Lung (tissue), 12 donors: ENCODE results near the gene CDKAL1. TPM values are rescaled to one million over a fixed set of nuclear protein-coding genes. Genes with fewer than 3 reads are reported as not detected.

Source experiments
- ATAC-seq: fragments of 200-7000 bp; cut with Tn5 transposase; one replicate; pipeline ENCODE4 v1.9.1; 2020; ENCODE audit warnings: moderate number of reproducible peaks; ENCODE audit not compliant: insufficient read depth, low FRiP score
- DNase-seq, 3 donors: peaks; one replicate each; pipeline ENCODE4 v3.0.0-alpha.2; 2013 to 2017
- H3K27ac ChIP-seq, 2 donors: one replicate each; pipeline ENCODE4 v1.5.1; 2013; ENCODE audit warnings: mild to moderate bottlenecking in 2 of 2, moderate library complexity in 2 of 2, control low read depth in 1 of 2, inconsistent platforms in 1 of 2, low read depth in 1 of 2, low read length in 1 of 2
- H3K27me3 ChIP-seq, 3 donors: one replicate each; pipeline ENCODE4 v1.5.1; 2013; ENCODE audit warnings: low read length in 2 of 3; ENCODE audit not compliant: control insufficient read depth in 3 of 3, insufficient read depth in 3 of 3
- H3K36me3 ChIP-seq, 4 donors: one replicate each; pipeline ENCODE4 v1.5.1; 2013; ENCODE audit warnings: low read length in 4 of 4, mild to moderate bottlenecking in 1 of 4, moderate library complexity in 1 of 4; ENCODE audit not compliant: control insufficient read depth in 4 of 4, insufficient read depth in 4 of 4
- H3K4me1 ChIP-seq, 5 donors: one replicate each; pipeline ENCODE4 v1.5.1; 2013; ENCODE audit warnings: low read length in 5 of 5, mild to moderate bottlenecking in 2 of 5, moderate library complexity in 1 of 5; ENCODE audit not compliant: control insufficient read depth in 5 of 5, insufficient read depth in 5 of 5
- H3K4me3 ChIP-seq: one replicate; pipeline ENCODE4 v1.5.1; 2013; ENCODE audit warnings: mild to moderate bottlenecking, control low read depth, moderate library complexity
- H3K9ac ChIP-seq, 2 donors: one replicate each; pipeline ENCODE4 v1.5.1; 2013; ENCODE audit warnings: low read length in 2 of 2, control low read depth in 1 of 2; ENCODE audit not compliant: insufficient read depth in 1 of 2
- H3K9me3 ChIP-seq, 4 donors: one replicate each; pipeline ENCODE4 v1.5.1; 2013; ENCODE audit warnings: low read length in 3 of 4, mild to moderate bottlenecking in 1 of 4, moderate library complexity in 1 of 4; ENCODE audit not compliant: control insufficient read depth in 4 of 4, insufficient read depth in 3 of 4
- CTCF ChIP-seq: IDR thresholded peaks from 2 replicates; pipeline ENCODE4 v1.5.1; 2012; ENCODE audit warnings: mild to moderate bottlenecking; ENCODE audit errors: control extremely low read depth, extremely low read depth
- WGBS, 2 donors: extraction: QIAGEN DNeasy Blood & Tissue Kit; methylation state at CpG; one replicate each; pipeline ENCODE4 v1.1.7; 2013; 5-methylcytosine and 5-hydroxymethylcytosine counted together
- polyA plus RNA-seq, 2 donors: library from polyadenylated mRNA; stranded (reverse); fragments of 200-250 nt; gene quantifications; one replicate each; pipeline ENCODE4 v1.2.1, GENCODE V29; 2013
- total RNA-seq, 2 donors: library from RNA; depleted of rRNA in 1 of 2; stranded (reverse); fragments of >200 nt in 1 of 2; gene quantifications; one replicate each; pipeline ENCODE4 v1.2.1, GENCODE V29; 2014 to 2021
- donor health status: control.
- donor health status: control.
- donor health status: Bipolar disorder and iron deficiency.
- donor health status: healthy.
- donor health status: DM: yes; HTN: yes; CAD: no.

CDKAL1 gene
- total and polyA plus RNA-seq, 4 donors = 4.0 to 39.0 (median 10.0) TPM

- H3K27me3 ChIP-seq = no peaks in the 10 kb centered on the region
- no peak for TF ChIP-seq CTCF
- no peak overlapping the region for H3K9ac ChIP-seq
- H3K9me3 ChIP-seq = no peaks in the 10 kb centered on the region
- no peak overlapping the region for H3K27ac ChIP-seq
- 83% methylated on average over 1 of the region's 1 CpG for WGBS, 2 donors
- H3K4me3 ChIP-seq = no peak overlapping the region
- DNase-seq = no peak
- peaks cover 0 to 3% (median 0%) of the 10 kb centered on the region in 5 donors for H3K4me1 ChIP-seq
- H3K36me3 ChIP-seq = no peaks in the 10 kb centered on the region
- no peak for ATAC-seq
These were observed 317.5 kb downstream of the CDKAL1 start for GRCh38 chr6:20851795-20852194.

- Histone ChIP-seq H3K9me3 (no peaks in the 10 kb centered on the region), H3K27me3 (no peaks in the 10 kb centered on the region), H3K27ac (no peak overlapping the region), H3K4me3 (no peak overlapping the region), H3K4me1 (peaks cover 0 to 3% (median 0%) of the 10 kb centered on the region in 5 donors), H3K9ac (no peak overlapping the region), H3K36me3 (no peaks in the 10 kb centered on the region)
- WGBS, 2 donors = 83 to 90% methylated on average over 3 of the region's 3 CpGs
- ATAC-seq = no peak
- TF ChIP-seq CTCF = no peak
- DNase-seq = no peak
These were observed 319.6 kb downstream of the CDKAL1 start for GRCh38 chr6:20853828-20854227.

GRCh38 chr6:20856681-20857288, 322.5 kb downstream of the CDKAL1 start:
- Histone ChIP-seq H3K27ac (no peak overlapping the region), H3K36me3 (peaks cover 0 to 3% (median 0%) of the 10 kb centered on the region in 4 donors), H3K27me3 (no peaks in the 10 kb centered on the region), H3K4me1 (peaks cover 0 to 7% (median 3%) of the 10 kb centered on the region in 5 donors), H3K4me3 (no peak overlapping the region), H3K9ac (no peak overlapping the region), H3K9me3 (no peaks in the 10 kb centered on the region)
- no peak for TF ChIP-seq CTCF
- ATAC-seq = no peak
- DNase-seq = no peak
- 89 to 93% methylated on average over 7 of the region's 7 CpGs for WGBS, 2 donors

GRCh38 chr6:20861481-20861880, 327.2 kb downstream of the CDKAL1 start:
- TF ChIP-seq CTCF = no peak
- ATAC-seq (no peak), DNase-seq (peak; percentile 81 to 92 (median 90))
- H3K4me3 ChIP-seq = no peak overlapping the region
- no peaks in the 10 kb centered on the region for H3K9me3 ChIP-seq
- no peak overlapping the region for H3K27ac ChIP-seq
- H3K4me1 ChIP-seq = peaks cover 0 to 30% (median 0%) of the 10 kb centered on the region in 5 donors
- H3K9ac ChIP-seq = no peak overlapping the region
- H3K27me3 ChIP-seq = no peaks in the 10 kb centered on the region
- WGBS, 2 donors = 91 to 96% methylated on average over 1 of the region's 1 CpG
- H3K36me3 ChIP-seq = peaks cover 0 to 3% (median 0%) of the 10 kb centered on the region in 4 donors
